Measurements from ENCODE around the gene TMCO4. TPM values are rescaled to one million over a fixed set of nuclear protein-coding genes. Genes with fewer than 3 reads are reported as not detected.

The TMCO4 gene
- total and polyA plus RNA-seq, 8 donors: 12.6 to 25.1 (median 17.3) TPM

DNA sequence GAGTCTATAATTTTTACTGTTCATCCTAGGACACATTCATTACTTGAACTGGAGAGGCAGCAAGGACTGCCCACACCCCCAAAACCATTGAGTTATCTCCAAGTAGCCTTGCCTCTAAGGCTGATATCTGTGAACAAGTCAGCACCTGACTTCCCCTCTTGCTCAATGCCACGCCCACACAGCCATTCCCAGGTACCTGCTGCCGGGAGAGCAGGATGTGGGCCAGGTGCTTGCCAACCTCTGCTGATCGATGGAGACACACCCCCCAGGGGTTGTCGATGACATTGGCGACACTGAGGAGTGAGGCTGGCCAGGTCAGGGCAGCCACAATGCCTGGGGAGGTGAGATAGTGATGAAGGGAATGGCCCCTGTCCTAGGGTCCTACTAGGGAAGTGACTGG lies 60.1 kb downstream of the TMCO4 start:
- intact Hi-C loops (cut with DNase I): no loop called here
- Histone ChIP-seq H3K27me3 (no peaks in the 10 kb centered on the region), H3K4me1 (no peaks in the 10 kb centered on the region), H3K4me3 (no peak overlapping the region), H3K27ac (no peak overlapping the region), H3K9me3 (no peaks in the 10 kb centered on the region), H3K36me3 (peaks cover 0 to 5% (median 0%) of the 10 kb centered on the region in 3 donors)
- FAIRE-seq: no peak
- DNase-seq: peak in 1 of 6 donors; percentile 35
- no peak for ATAC-seq
- WGBS, 2 donors: 72 to 74% methylated on average over 5 of the region's 5 CpGs
- TF ChIP-seq, protein P1, sequence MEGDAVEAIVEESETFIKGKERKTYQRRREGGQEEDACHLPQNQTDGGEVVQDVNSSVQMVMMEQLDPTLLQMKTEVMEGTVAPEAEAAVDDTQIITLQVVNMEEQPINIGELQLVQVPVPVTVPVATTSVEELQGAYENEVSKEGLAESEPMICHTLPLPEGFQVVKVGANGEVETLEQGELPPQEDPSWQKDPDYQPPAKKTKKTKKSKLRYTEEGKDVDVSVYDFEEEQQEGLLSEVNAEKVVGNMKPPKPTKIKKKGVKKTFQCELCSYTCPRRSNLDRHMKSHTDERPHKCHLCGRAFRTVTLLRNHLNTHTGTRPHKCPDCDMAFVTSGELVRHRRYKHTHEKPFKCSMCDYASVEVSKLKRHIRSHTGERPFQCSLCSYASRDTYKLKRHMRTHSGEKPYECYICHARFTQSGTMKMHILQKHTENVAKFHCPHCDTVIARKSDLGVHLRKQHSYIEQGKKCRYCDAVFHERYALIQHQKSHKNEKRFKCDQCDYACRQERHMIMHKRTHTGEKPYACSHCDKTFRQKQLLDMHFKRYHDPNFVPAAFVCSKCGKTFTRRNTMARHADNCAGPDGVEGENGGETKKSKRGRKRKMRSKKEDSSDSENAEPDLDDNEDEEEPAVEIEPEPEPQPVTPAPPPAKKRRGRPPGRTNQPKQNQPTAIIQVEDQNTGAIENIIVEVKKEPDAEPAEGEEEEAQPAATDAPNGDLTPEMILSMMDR (IDR thresholded peaks at IDR 0.05): no peak

DNA sequence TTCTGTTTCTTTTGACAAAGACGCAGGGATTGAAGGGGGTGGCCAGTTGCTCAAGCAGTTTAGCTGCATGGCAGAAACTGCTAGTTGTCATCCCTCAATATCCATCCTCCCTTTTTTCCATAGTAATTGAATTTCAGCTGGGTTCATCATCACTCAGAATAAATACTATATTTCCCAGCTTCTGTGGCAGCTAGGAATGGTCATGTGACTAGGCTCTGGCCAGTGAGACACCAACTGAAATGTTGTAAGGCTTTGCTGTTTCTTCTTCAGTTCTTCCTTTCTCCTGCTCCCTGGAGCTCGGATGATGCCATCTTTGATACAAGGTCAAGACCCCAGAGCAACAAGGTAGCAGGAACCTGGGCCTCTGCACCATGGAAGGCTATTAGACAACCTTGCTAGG lies 61.0 kb downstream of the TMCO4 start:
- no peaks in the 10 kb centered on the region for H3K4me1 ChIP-seq
- TF ChIP-seq, protein P1 (IDR thresholded peaks at IDR 0.05): no peak
- WGBS, 2 donors: 96 to 100% methylated on average over 2 of the region's 2 CpGs
- H3K36me3 ChIP-seq: no peaks in the 10 kb centered on the region
- H3K4me3 ChIP-seq: no peak overlapping the region
- intact Hi-C loops (cut with DNase I): no loop called here
- H3K27ac ChIP-seq: no peak overlapping the region
- H3K9me3 ChIP-seq: no peaks in the 10 kb centered on the region
- FAIRE-seq (no peak), DNase-seq (no peak), ATAC-seq (no peak)
- H3K27me3 ChIP-seq: no peaks in the 10 kb centered on the region

DNA sequence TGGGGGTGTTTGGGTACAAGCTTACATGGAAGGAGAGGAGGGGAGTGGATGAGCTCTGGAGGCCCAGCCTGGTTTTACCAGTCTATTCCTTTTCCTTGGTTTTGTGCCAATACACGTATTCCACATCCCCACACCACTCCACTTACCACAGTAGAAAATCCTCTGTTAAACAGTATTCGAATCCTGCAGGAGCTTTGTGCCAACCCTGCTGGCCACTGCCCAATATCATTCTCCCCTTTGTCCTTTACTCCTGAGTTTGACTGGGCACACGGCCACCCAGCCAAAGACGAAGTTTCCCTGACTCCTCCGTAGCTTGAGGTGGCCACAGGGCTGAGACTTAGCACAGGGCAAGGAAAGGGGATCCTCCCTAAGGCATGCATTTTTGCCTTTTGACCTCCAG lies 61.6 kb downstream of the TMCO4 start:
- intact Hi-C loops (cut with DNase I): no loop called here
- Histone ChIP-seq H3K27ac (no peak overlapping the region), H3K4me1 (no peaks in the 10 kb centered on the region), H3K27me3 (no peaks in the 10 kb centered on the region), H3K36me3 (no peaks in the 10 kb centered on the region), H3K4me3 (no peak overlapping the region), H3K9me3 (no peaks in the 10 kb centered on the region)
- WGBS, 2 donors: 32 to 33% methylated on average over 5 of the region's 5 CpGs
- FAIRE-seq: no peak
- peak in 2 of 6 donors; percentile 32 to 40 for DNase-seq
- TF ChIP-seq, protein P1 (IDR thresholded peaks at IDR 0.05): no peak
- peak; percentile 23 to 31 (median 26) for ATAC-seq

DNA sequence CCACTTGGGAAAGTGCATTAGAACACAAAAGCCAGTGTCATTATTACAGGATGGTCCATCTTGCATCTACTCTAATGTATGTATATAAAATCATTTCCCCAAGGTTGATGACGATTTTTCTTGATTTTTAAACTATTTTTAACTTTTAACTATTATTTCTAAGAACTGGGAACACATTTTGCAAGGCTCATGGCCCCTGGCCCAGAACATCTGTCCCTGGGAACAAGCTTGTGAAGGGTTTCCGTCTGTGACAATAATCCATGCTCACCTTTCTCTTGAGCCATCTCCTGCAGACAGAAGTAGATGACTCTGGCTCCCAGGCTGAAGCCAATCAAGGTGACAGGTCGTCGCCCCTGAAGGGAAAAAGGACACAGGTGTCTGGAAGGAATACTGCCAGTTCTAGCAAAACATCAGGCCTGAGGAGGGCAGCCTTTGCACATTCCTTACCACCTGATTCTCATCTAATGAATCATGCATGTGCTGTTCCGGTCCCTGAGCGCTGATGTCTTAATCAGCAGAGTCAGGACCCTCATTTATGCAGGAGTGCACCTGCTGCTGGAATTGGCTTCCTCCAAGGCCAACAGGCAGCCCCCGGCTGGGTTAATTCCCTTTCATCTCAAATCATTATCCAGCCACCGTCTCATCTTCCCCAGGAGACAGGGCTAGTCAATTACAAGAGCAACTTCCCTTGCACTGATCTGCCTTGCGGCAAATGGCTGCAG lies 62.5 kb downstream of the TMCO4 start:
- peak in 2 of 4 donors; percentile 27 to 32 for ATAC-seq
- DNase-seq: no peak
- H3K27ac ChIP-seq: peak overlapping the region in 2 of 4 donors; percentile 47 to 84
- H3K27me3 ChIP-seq: no peaks in the 10 kb centered on the region
- H3K9me3 ChIP-seq: no peaks in the 10 kb centered on the region
- H3K4me3 ChIP-seq: no peak overlapping the region
- TF ChIP-seq, protein P1 (IDR thresholded peaks at IDR 0.05): no peak
- no peaks in the 10 kb centered on the region for H3K36me3 ChIP-seq
- no peaks in the 10 kb centered on the region for H3K4me1 ChIP-seq
- intact Hi-C loops (cut with DNase I): no loop called here
- no peak for FAIRE-seq
- 75% methylated on average over 9 of the region's 9 CpGs for WGBS, 2 donors

DNA sequence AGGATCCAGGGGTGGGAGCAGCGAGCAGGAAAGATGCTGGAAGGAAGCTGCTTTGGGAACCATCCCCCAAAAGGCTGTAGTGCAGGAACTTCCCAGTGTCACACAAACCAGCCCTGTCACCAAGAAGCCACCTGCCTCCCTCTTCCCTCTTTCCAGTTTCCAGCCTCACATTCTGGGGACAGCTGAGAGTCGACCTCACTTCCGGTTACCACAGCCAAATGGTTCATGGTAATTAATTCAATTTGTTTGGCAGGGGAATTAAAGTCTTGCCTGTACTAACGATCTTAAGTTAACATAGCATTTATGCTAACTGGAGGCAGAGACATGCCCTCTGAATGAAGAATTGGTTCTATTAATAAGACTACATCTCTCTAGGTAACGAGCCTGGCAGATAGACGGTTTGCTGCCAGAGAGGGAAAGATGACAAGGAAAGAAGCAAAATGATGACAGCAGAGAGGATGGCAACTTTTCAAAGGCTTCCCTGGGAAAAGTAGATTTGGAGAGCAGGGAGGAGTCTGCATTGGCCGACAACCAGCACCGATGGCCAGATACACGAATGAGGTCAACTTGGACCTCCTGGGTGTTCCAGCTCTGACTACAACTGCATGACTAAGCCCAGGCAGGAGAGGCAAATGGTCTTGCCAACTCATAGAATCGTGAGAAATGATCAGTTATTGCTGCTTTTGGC lies 64.1 kb downstream of the TMCO4 start:
- Histone ChIP-seq H3K36me3 (peaks cover 0 to 10% (median 0%) of the 10 kb centered on the region in 3 donors), H3K9me3 (no peaks in the 10 kb centered on the region), H3K4me3 (no peak overlapping the region), H3K4me1 (no peaks in the 10 kb centered on the region), H3K27me3 (no peaks in the 10 kb centered on the region), H3K27ac (peak overlapping the region; percentile 47 to 84 (median 55))
- TF ChIP-seq, protein P1 (IDR thresholded peaks at IDR 0.05): no peak
- intact Hi-C loops (cut with DNase I): no loop called here
- peak; percentile 69 to 81 (median 76) for ATAC-seq
- DNase-seq: peak in 4 of 6 donors; percentile 33 to 60 (median 46)
- FAIRE-seq: peak; percentile 39
- WGBS, 2 donors: 61% methylated on average over 10 of the region's 10 CpGs
